ENCODE results near the gene CALM1.

Gene CALM1

GRCh38 chr14:90412058-90412457 is 15.2 kb downstream of the CALM1 start:
- DNase-seq (ENCODE audit: insufficient read length, low spot score), result no peak
- no peak for TF ChIP-seq CTCF (IDR thresholded peaks at IDR 0.05; ENCODE audit: insufficient read depth, missing control alignments)
- no peak for FAIRE-seq

GRCh38 chr14:90416720-90417119 is 19.9 kb downstream of the CALM1 start:
- DNase-seq (ENCODE audit: insufficient read length, low spot score), result no peak
- no peak for FAIRE-seq
- TF ChIP-seq CTCF (IDR thresholded peaks at IDR 0.05; ENCODE audit: insufficient read depth, missing control alignments), result no peak

GRCh38 chr14:90418053-90418452 is 21.2 kb downstream of the CALM1 start:
- TF ChIP-seq CTCF (IDR thresholded peaks at IDR 0.05; ENCODE audit: insufficient read depth, missing control alignments), result no peak
- DNase-seq (ENCODE audit: insufficient read length, low spot score) (no peak), FAIRE-seq (no peak)

- TF ChIP-seq CTCF (IDR thresholded peaks at IDR 0.05; ENCODE audit: insufficient read depth, missing control alignments), result no peak
- DNase-seq (ENCODE audit: insufficient read length, low spot score) (no peak), FAIRE-seq (no peak)
Measured at GRCh38 chr14:90419200-90419599, 22.4 kb downstream of the CALM1 start.

- DNase-seq (ENCODE audit: insufficient read length, low spot score), result no peak
- no peak for TF ChIP-seq CTCF (IDR thresholded peaks at IDR 0.05; ENCODE audit: insufficient read depth, missing control alignments)
- FAIRE-seq, result no peak
Measured at GRCh38 chr14:90421001-90421631, 24.3 kb downstream of the CALM1 start.

- TF ChIP-seq CTCF (IDR thresholded peaks at IDR 0.05; ENCODE audit: insufficient read depth, missing control alignments), result no peak
- FAIRE-seq (no peak), DNase-seq (ENCODE audit: insufficient read length, low spot score) (no peak)
Measured at GRCh38 chr14:90421632-90422020, 24.8 kb downstream of the CALM1 start.

- FAIRE-seq (no peak), DNase-seq (ENCODE audit: insufficient read length, low spot score) (no peak)
- no peak for TF ChIP-seq CTCF (IDR thresholded peaks at IDR 0.05; ENCODE audit: insufficient read depth, missing control alignments)
Measured at GRCh38 chr14:90423166-90423565, 26.3 kb downstream of the CALM1 start.

Measured in D721Med (cell line).